Keratinocyte (primary cell): ENCODE results near the gene ZFYVE16. TPM values are rescaled to one million over a fixed set of nuclear protein-coding genes. Genes with fewer than 3 reads are reported as not detected.

Experiments used
- DNase-seq: peaks from one replicate; pipeline ENCODE4 v3.0.0-alpha.2; 2011; ENCODE audit warnings: low read depth, missing footprints, low spot score
- FAIRE-seq: peaks from 2 replicates; lab custom pipeline; 2011; peaks lifted over from hg19 to GRCh38; lab: Jason Lieb, UNC
- H2AFZ ChIP-seq: 2 replicates; pipeline ENCODE4 v1.6.0; 2012; ENCODE audit warnings: low read length, control low read depth, inconsistent platforms; ENCODE audit not compliant: control insufficient read depth
- H3K27ac ChIP-seq: 2 replicates; pipeline ENCODE4 v1.5.1; 2011; ENCODE audit warnings: low read length; ENCODE audit not compliant: control insufficient read depth, insufficient read depth
- H3K27me3 ChIP-seq: 3 replicates; pipeline ENCODE4 v1.6.0; 2011; ENCODE audit warnings: low read length; ENCODE audit not compliant: control insufficient read depth, insufficient read depth; ENCODE audit errors: extremely low read depth
- H3K36me3 ChIP-seq, 2 experiments: 2 replicates in 1 of 2; 3 replicates in 1 of 2; pipeline ENCODE4 v1.5.1; 2011; ENCODE audit warnings: low read length in 2 of 2, mild to moderate bottlenecking in 1 of 2; ENCODE audit not compliant: control insufficient read depth in 2 of 2, insufficient read depth in 2 of 2; ENCODE audit errors: extremely low read depth in 1 of 2
- H3K4me1 ChIP-seq: 3 replicates; pipeline ENCODE4 v1.5.1; 2011; ENCODE audit warnings: low read length; ENCODE audit not compliant: control insufficient read depth, insufficient read depth; ENCODE audit errors: extremely low read depth
- H3K4me2 ChIP-seq: 3 replicates; pipeline ENCODE4 v1.6.0; 2011; ENCODE audit warnings: low read depth, low read length; ENCODE audit not compliant: control insufficient read depth, insufficient read depth; ENCODE audit errors: extremely low read depth
- H3K4me3 ChIP-seq, 3 experiments: fragments of 200-600 bp in 1 of 3; sonication (generic) in 1 of 3; 2 replicates in 2 of 3; 3 replicates in 1 of 3; pipeline ENCODE4 v1.5.1; 2011 to 2016; ENCODE audit warnings: low read length in 3 of 3, mild to moderate bottlenecking in 3 of 3, control low read depth in 2 of 3, inconsistent platforms in 1 of 3, low read depth in 1 of 3, mixed read lengths in 1 of 3, mixed run types in 1 of 3, moderate library complexity in 1 of 3; ENCODE audit not compliant: control insufficient read depth in 2 of 3, insufficient read depth in 2 of 3; ENCODE audit errors: extremely low read depth in 1 of 3
- H3K79me2 ChIP-seq: 2 replicates; pipeline ENCODE4 v1.6.0; 2012; ENCODE audit warnings: low read length; ENCODE audit not compliant: control insufficient read depth, insufficient read depth
- H3K9ac ChIP-seq: 3 replicates; pipeline ENCODE4 v1.6.0; 2011; ENCODE audit warnings: low read length; ENCODE audit not compliant: control insufficient read depth, insufficient read depth; ENCODE audit errors: extremely low read depth
- H3K9me1 ChIP-seq: 3 replicates; pipeline ENCODE4 v1.6.0; 2011; ENCODE audit warnings: low read length; ENCODE audit not compliant: control insufficient read depth, insufficient read depth; ENCODE audit errors: extremely low read depth
- H3K9me3 ChIP-seq: 2 replicates; pipeline ENCODE4 v1.5.1; 2012; ENCODE audit warnings: low read depth, low read length; ENCODE audit not compliant: control insufficient read depth
- H4K20me1 ChIP-seq: 3 replicates; pipeline ENCODE4 v1.6.0; 2011; ENCODE audit warnings: low read length; ENCODE audit not compliant: control insufficient read depth, insufficient read depth; ENCODE audit errors: extremely low read depth
- EZH2 ChIP-seq: IDR thresholded peaks from one replicate; pipeline ENCODE4 v1.6.1; 2012; ENCODE audit warnings: inconsistent platforms, mild to moderate bottlenecking, low read length, moderate library complexity
- dilution Hi-C: fragments of 300-500 bp; cut with MboI; formaldehyde crosslinking; loops from one replicate; pipeline ENCODE4 v1.7.0; 2020; ENCODE audit warnings: low sequenced_read_pairs; ENCODE audit not compliant: extremely low pct_ligation_motif_present
- polyA plus RNA-seq, 5 experiments: library from polyadenylated mRNA; depleted of rRNA in 3 of 5; stranded (reverse) in 3 of 5; stranded (forward) in 1 of 5; unstranded in 1 of 5; fragments of >200 nt; gene quantifications; 1 replicate in 1 of 5; 2 replicates in 3 of 5; 3 replicates in 1 of 5; pipeline versions ENCODE4 v1.2.1 to v1.2.3, GENCODE V29; 2011 to 2012; ENCODE audit warnings: missing spikeins in 2 of 5, low read depth in 1 of 5, low replicate concordance in 1 of 5
- TF ChIP-seq, protein P1 (sequence below), 3 experiments: IDR thresholded peaks in 1 of 3; conservative IDR thresholded peaks in 1 of 3; optimal IDR thresholded peaks in 1 of 3; 2 replicates in 2 of 3; 3 replicates in 1 of 3; pipeline versions ENCODE3 to v1.5.1; 2011; ENCODE audit warnings: low read length in 3 of 3, mild to moderate bottlenecking in 3 of 3, moderate library complexity in 2 of 3, control low read depth in 1 of 3, inconsistent platforms in 1 of 3; ENCODE audit not compliant: insufficient read depth in 2 of 3; ENCODE audit errors: extremely low read depth in 1 of 3

ZFYVE16 gene
- polyA plus RNA-seq, 1 donor (not counting 4 experiments of a cell fraction or from before 2014, with no cell fraction given): 13.5 TPM

DNA sequence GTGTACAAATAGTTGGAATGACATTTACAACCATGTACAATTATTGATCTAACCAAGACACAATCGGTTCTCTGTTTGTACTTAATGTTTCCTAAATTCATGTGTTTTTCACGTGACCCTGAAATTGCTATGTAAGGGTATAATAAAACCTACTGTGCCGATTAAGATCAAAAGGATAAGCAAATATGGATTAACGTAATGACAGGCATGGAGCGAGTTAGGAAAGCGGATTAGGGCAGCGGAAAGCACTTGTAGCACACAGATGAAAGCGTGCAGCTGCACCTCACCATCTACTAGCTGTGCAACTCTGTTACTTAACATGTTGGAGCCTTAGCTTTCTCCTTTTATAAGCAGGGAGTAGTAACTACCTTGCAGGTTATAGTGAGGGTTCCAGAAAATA, 38.3 kb upstream of the ZFYVE16 start:
- DNase-seq: no peak
- no peaks in the 10 kb centered on the region for H3K4me1 ChIP-seq
- dilution Hi-C loops: no loop called here
- no peak overlapping the region for H3K4me2 ChIP-seq
- no peaks in the 10 kb centered on the region for H3K36me3 ChIP-seq
- TF ChIP-seq EZH2: no peak
- H3K9me1 ChIP-seq: no peaks in the 10 kb centered on the region
- no peak overlapping the region for H3K4me3 ChIP-seq
- no peaks in the 10 kb centered on the region for H3K79me2 ChIP-seq
- H3K9me3 ChIP-seq: no peaks in the 10 kb centered on the region
- H3K9ac ChIP-seq: no peak overlapping the region
- no peak overlapping the region for H2AFZ ChIP-seq
- FAIRE-seq: no peak
- H3K27ac ChIP-seq: no peak overlapping the region
- H4K20me1 ChIP-seq: no peaks in the 10 kb centered on the region
- no peaks in the 10 kb centered on the region for H3K27me3 ChIP-seq

DNA sequence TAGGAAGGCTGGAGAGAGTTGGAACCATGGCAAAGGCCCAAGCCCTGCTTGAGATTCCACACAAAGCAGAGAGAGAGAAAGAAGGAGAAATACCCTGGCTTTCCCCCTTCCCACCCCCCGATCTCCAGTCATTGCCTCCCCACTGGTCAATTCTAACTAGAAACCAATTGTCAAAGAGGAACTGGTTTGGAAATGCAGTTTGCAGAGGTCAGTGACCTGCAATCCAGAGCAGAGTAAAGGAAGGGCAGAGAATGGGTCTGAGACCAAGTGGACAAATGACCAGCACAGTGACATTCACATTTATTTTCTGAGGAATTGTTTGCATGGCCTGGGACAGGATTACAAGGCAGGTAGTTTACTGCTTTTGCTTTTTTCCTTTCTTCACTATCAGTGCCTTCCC, 37.5 kb upstream of the ZFYVE16 start:
- DNase-seq: no peak
- TF ChIP-seq, protein P1, sequence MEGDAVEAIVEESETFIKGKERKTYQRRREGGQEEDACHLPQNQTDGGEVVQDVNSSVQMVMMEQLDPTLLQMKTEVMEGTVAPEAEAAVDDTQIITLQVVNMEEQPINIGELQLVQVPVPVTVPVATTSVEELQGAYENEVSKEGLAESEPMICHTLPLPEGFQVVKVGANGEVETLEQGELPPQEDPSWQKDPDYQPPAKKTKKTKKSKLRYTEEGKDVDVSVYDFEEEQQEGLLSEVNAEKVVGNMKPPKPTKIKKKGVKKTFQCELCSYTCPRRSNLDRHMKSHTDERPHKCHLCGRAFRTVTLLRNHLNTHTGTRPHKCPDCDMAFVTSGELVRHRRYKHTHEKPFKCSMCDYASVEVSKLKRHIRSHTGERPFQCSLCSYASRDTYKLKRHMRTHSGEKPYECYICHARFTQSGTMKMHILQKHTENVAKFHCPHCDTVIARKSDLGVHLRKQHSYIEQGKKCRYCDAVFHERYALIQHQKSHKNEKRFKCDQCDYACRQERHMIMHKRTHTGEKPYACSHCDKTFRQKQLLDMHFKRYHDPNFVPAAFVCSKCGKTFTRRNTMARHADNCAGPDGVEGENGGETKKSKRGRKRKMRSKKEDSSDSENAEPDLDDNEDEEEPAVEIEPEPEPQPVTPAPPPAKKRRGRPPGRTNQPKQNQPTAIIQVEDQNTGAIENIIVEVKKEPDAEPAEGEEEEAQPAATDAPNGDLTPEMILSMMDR (optimal IDR thresholded peaks at IDR 0.05 in 1 of 3, IDR thresholded peaks at IDR 0.05 in 1 of 3, conservative IDR thresholded peaks at IDR 0.05 in 1 of 3; ENCODE audit: extremely low read depth in 1 of 3, insufficient read depth in 2 of 3, low read length in 3 of 3): no peak
- TF ChIP-seq EZH2: no peak
- no peak overlapping the region for H3K27ac ChIP-seq
- no peaks in the 10 kb centered on the region for H3K4me1 ChIP-seq
- no peaks in the 10 kb centered on the region for H3K79me2 ChIP-seq
- no peaks in the 10 kb centered on the region for H3K36me3 ChIP-seq
- no peaks in the 10 kb centered on the region for H3K9me3 ChIP-seq
- no peaks in the 10 kb centered on the region for H4K20me1 ChIP-seq
- FAIRE-seq: no peak
- no peaks in the 10 kb centered on the region for H3K27me3 ChIP-seq
- no peak overlapping the region for H2AFZ ChIP-seq
- no peak overlapping the region for H3K4me2 ChIP-seq
- dilution Hi-C loops: no loop called here
- H3K4me3 ChIP-seq: no peak overlapping the region
- H3K9ac ChIP-seq: no peak overlapping the region
- no peaks in the 10 kb centered on the region for H3K9me1 ChIP-seq

DNA sequence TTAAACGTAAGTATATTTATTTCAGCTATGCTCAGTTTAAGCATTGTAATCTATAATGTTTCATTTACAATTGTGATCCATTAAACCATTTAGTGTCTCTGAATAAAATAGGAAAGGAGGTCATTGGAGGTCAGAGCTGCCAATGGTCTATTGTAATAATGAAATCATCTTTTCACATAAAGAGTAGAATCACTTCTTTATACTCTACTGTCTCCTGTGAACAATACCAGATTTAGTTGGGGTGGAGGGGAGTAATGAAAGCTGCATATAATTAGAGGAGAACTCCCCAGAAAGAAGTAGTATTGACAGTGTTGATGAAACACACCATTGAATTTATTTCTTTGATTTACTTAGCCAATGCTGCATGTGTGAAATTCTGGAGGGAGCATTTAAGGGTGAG, 35.1 kb upstream of the ZFYVE16 start:
- no peaks in the 10 kb centered on the region for H4K20me1 ChIP-seq
- H3K4me1 ChIP-seq: no peaks in the 10 kb centered on the region
- no peak overlapping the region for H2AFZ ChIP-seq
- H3K27me3 ChIP-seq: no peaks in the 10 kb centered on the region
- dilution Hi-C loops: no loop called here
- H3K36me3 ChIP-seq: no peaks in the 10 kb centered on the region
- no peak for DNase-seq
- no peak overlapping the region for H3K4me2 ChIP-seq
- H3K9me3 ChIP-seq: no peaks in the 10 kb centered on the region
- no peaks in the 10 kb centered on the region for H3K9me1 ChIP-seq
- no peak for FAIRE-seq
- TF ChIP-seq, protein P1 (optimal IDR thresholded peaks at IDR 0.05 in 1 of 3, IDR thresholded peaks at IDR 0.05 in 1 of 3, conservative IDR thresholded peaks at IDR 0.05 in 1 of 3; ENCODE audit: extremely low read depth in 1 of 3, insufficient read depth in 2 of 3, low read length in 3 of 3): no peak
- TF ChIP-seq EZH2: no peak
- no peak overlapping the region for H3K4me3 ChIP-seq
- H3K27ac ChIP-seq: no peak overlapping the region
- H3K79me2 ChIP-seq: no peaks in the 10 kb centered on the region
- H3K9ac ChIP-seq: no peak overlapping the region
